NB4 (cell line): ENCODE results near the gene ULBP1.
"Not testable (repeated sequence)": the region's sequence is repeated elsewhere in the genome, so short reads cannot be mapped to it uniquely, and the experiment has no call there.

Experiments
- DNase-seq: peaks from one replicate; pipeline ENCODE4 v3.0.0; 2010; ENCODE audit warnings: low read depth
- H3K4me3 ChIP-seq: one replicate; pipeline ENCODE4 v1.5.1; 2011; ENCODE audit warnings: mild to moderate bottlenecking, low read depth, low read length, moderate library complexity
- MYC ChIP-seq: IDR thresholded peaks from 2 replicates; pipeline ENCODE4 v1.6.1; 2011; ENCODE audit warnings: low read depth, low read length
- POLR2A ChIP-seq: IDR thresholded peaks from 2 replicates; pipeline ENCODE4 v1.6.1; 2011; ENCODE audit warnings: mild to moderate bottlenecking; ENCODE audit not compliant: insufficient read length; ENCODE audit errors: extremely low read depth
- TF ChIP-seq, protein P1 (sequence below): IDR thresholded peaks from 2 replicates; pipeline ENCODE4 v1.6.1; 2011; ENCODE audit warnings: low read depth, low read length
- TF ChIP-seq, protein P2 (sequence below): IDR thresholded peaks from one replicate; pipeline ENCODE4 v1.5.1; 2012; ENCODE audit warnings: low read depth, low read length

ULBP1 gene

DNA sequence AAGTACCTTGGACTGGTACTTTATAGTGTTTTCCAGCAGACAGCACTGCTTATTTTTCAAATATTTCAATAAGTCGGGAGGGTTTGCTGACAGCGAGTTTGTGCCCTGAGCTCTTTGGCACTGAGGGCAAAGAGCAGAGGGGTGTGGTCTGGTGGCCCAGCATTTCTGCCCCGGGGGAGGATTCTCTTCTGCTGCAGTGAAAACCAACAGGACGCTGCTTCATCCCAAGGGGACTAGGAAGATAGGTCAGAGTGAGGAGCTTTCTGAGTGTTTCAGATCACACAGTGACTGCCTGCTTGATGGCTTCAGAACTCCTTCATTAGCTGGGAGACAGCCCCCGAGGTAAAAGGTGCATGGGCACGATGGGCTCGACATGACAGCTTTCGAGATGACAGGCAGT lies 13.3 kb upstream of the ULBP1 start:
- TF ChIP-seq, protein P1, sequence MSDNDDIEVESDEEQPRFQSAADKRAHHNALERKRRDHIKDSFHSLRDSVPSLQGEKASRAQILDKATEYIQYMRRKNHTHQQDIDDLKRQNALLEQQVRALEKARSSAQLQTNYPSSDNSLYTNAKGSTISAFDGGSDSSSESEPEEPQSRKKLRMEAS = no peak
- TF ChIP-seq MYC (no peak), POLR2A (no peak)
- TF ChIP-seq, protein P2, sequence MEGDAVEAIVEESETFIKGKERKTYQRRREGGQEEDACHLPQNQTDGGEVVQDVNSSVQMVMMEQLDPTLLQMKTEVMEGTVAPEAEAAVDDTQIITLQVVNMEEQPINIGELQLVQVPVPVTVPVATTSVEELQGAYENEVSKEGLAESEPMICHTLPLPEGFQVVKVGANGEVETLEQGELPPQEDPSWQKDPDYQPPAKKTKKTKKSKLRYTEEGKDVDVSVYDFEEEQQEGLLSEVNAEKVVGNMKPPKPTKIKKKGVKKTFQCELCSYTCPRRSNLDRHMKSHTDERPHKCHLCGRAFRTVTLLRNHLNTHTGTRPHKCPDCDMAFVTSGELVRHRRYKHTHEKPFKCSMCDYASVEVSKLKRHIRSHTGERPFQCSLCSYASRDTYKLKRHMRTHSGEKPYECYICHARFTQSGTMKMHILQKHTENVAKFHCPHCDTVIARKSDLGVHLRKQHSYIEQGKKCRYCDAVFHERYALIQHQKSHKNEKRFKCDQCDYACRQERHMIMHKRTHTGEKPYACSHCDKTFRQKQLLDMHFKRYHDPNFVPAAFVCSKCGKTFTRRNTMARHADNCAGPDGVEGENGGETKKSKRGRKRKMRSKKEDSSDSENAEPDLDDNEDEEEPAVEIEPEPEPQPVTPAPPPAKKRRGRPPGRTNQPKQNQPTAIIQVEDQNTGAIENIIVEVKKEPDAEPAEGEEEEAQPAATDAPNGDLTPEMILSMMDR = no peak
- H3K4me3 ChIP-seq = no peak overlapping the region
- no peak for DNase-seq

DNA sequence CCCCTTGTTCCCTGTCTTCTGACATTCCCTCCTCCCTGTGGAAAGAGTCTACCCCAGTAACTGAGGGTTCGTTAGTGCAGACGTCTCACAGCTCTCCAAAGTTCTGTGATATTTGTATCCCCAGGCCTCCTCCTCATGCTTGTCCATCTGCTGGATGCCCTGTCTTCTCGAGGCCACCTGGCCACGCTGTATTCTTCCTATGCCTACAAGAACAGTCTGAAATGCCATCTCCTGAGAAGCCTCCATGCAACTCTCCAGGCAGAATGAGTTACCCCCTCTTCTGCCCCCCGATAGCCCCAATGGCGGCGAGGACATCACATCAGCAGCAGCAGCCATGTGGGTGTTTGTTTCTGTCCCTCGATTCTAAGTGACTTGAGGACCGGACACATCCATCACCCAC lies 12.6 kb upstream of the ULBP1 start:
- TF ChIP-seq MYC (no peak), POLR2A (no peak)
- TF ChIP-seq, protein P1 = no peak
- TF ChIP-seq, protein P2 = no peak
- DNase-seq = no peak
- no peak overlapping the region for H3K4me3 ChIP-seq

DNA sequence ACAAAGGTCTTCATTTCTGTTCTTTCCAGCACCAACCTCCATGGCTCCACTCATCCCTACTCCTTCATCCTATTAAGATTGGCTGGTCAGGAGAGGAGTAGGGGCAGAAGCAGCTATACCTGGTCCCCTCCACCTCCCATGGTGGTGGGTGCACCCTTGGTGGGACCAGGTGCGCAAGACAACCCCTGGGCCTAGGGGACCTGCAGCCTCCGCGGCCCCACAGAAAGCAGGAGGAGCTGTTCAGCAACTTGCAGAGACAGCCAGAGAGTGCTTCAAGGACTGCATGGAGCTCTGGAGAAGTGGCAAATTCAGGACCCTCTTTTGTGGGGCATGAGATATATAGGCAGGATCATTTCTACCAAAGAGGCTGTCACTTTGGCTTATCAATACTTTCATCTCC lies 12.1 kb upstream of the ULBP1 start:
- TF ChIP-seq, protein P2 = no peak
- TF ChIP-seq MYC = no peak
- TF ChIP-seq, protein P1 = no peak
- TF ChIP-seq POLR2A = no peak
- DNase-seq = no peak
- H3K4me3 ChIP-seq = no peak overlapping the region

DNA sequence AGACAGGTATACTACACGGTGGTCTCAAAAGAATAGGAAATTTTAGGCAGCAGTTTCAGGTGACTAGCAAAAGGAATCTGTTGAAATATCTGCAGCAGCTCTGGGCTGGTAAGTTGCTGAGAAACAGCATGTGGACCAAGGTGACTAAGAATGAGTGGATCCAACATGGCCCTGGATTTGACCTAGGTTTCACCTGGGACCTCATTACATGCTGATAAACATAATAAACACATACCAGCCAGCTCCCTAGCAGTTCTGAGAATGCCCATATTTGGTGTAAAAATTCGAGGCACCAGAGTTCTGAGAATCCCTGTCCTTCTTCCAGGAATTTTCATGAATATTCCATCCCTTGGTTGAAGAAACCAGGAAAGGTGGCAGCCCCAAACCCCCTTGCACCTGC lies 10.4 kb upstream of the ULBP1 start:
- H3K4me3 ChIP-seq, DNase-seq: not testable (repeated sequence)

DNA sequence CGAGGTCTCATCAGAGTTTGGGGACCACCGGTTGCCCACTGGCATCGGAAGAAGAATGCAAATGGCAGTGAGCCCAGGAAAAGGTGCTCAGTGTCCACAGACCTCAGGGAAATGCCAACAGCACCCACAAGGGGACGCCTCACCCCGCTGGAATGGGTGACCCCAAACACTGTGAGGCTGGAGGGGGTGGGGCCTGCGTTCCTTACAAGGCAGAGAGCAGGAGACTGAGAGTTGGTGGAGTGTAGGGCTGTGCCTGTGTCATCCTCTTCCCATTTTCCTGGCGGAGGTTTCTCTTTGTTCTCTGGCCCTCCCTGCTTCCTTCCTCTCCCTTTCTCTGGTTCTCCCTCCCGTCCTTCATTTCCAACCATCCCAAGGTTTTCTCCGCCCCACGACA lies 9.8 kb upstream of the ULBP1 start:
- H3K4me3 ChIP-seq, DNase-seq: not testable (repeated sequence)

DNA sequence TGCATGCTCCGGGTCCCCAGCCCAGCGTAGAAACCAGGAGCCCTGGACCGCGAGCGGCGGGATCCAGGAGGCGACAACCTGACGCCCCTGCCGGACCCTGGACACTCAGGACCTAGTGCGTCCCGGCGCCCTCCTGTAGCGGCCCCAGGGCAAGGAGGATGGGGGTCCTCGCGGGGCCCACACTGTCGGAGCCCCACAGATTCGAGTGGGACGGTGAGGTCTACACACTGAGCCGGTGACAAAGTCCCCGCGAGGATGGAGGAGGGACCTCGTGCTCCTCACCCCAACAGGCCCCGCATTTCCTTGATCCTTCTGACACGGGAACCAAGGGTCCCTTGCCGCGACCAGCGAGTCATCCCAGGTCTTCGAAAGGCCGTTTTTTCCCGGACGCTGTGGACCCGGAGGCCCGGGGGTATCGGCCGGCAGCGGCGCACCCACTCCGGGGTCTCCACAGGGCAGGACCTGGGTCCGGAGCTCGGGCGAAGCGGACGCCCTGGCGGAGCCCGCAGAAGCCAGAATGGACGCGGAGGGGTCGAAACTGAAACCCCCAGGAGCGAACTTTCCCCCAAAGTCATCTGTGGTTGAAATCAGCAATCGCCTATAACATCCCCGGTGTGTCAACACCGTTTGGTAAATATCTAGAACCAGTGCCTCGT lies 9.3 kb upstream of the ULBP1 start:
- DNase-seq, H3K4me3 ChIP-seq: not testable (repeated sequence)

DNA sequence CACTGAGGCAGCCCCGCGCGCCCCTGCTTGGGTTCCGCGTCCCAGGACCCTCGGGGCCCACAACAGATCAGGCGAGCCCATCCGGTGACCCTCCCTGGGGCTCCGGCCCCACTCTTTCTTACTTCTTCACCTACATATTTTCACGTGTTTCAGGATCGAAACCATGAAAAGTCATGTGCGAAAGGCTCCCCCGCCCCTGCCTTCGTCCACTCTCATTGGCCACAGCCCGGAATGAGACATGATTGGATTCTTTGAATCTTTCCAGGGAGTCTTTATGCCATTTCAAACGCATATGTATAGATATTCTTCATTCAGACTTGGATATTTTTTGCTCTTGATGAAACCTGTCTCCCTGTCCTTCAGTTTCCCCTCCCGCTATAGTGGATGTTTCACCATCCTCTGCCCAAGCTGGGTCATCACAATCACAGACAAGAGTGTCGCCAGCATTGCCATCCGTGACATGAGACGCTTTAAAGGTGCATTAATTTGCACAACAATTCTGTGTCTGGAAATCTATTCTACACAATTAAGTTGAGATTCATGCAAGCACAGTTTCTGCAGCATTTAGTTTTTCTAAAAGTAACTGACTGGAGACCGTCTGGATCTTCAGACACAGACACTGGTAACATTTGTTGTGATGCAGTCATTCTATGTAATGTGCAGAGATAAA lies 8.6 kb upstream of the ULBP1 start:
- DNase-seq, H3K4me3 ChIP-seq: not testable (repeated sequence)

DNA sequence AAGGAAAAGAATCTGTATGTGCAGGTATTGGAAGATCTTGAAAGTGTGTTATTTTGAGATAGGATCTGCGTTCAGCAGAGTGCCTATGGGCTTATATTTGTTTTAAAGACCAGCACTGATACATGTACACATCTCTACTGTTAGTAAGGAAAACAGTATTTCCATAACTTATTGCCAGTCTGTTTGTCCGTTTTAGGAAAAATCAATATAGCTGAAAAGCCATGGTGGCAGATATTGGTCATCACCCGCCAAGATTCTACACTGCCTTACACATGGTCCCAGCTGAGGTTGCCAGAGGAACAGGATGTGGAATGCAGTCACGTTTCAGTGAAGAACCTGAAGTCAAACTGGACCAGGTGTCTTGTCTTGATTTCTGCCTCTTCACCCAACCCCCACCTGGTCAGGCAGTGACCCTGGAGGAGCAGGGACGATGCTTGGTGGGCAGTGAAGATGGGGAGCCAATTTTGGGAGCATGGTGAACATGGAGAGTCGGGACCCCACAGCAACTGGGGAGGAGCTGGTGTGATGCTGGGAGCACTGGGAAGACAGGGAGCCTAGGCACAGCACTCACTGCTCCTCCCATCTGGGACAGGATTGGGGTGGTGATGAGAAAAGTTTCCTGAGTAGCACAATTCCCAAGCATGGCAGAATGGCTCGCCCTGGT lies 8.0 kb upstream of the ULBP1 start:
- DNase-seq, H3K4me3 ChIP-seq: not testable (repeated sequence)

DNA sequence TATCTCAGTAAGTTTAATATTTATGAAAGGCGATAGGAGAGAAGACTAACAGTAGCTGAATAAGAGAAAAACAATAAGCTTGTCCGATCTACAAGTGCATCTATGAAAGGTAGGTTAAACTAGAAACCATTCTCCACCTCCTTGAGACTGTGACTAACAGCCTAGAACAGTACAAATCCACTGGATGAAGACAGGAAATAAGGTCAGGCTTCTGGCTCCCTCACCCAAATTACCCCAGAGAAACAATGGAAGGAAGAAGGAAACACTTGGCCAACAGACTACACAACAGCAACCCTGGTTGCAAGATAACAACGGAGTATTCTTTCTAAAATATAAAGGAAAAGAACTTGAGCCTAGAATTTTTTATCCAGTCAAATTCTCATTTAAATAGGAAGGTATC lies 5.6 kb upstream of the ULBP1 start:
- DNase-seq, H3K4me3 ChIP-seq: not testable (repeated sequence)

DNA sequence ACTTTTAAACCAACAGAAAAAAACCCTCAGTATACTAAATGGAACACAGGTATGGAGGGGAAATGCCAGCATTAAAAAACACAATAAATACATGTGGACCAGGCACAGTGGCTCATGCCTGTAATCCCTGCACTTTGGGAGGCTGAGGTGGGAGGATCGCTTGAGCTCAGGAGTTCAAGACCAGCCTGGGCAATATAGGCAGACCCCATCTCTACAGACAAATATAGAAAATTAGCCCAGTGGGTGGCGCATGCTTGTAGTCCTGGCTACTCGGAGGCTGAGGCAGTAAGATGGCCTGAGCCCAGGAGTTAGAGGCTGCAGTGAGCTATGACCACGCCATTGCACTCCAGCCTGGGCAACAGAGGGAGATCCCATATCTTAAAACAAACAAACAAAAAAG lies 3.9 kb upstream of the ULBP1 start:
- not testable (repeated sequence) for DNase-seq, H3K4me3 ChIP-seq
